ENCODE results near the gene HCRTR1.
A peak's percentile ranks its signal among the peaks of the same experiment; 100 is the strongest.

- TF ChIP-seq, protein P1, sequence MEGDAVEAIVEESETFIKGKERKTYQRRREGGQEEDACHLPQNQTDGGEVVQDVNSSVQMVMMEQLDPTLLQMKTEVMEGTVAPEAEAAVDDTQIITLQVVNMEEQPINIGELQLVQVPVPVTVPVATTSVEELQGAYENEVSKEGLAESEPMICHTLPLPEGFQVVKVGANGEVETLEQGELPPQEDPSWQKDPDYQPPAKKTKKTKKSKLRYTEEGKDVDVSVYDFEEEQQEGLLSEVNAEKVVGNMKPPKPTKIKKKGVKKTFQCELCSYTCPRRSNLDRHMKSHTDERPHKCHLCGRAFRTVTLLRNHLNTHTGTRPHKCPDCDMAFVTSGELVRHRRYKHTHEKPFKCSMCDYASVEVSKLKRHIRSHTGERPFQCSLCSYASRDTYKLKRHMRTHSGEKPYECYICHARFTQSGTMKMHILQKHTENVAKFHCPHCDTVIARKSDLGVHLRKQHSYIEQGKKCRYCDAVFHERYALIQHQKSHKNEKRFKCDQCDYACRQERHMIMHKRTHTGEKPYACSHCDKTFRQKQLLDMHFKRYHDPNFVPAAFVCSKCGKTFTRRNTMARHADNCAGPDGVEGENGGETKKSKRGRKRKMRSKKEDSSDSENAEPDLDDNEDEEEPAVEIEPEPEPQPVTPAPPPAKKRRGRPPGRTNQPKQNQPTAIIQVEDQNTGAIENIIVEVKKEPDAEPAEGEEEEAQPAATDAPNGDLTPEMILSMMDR (IDR thresholded peaks at IDR 0.05): peak in 2 of 3 experiments; percentile 16 to 50
- no peak for TF ChIP-seq POLR2A (IDR thresholded peaks at IDR 0.05)
Measured at GRCh38 chr1:31587720-31588423, 29.6 kb upstream of the HCRTR1 start.
